Cardiac muscle cell (in vitro differentiated cells and primary cell): Measurements from ENCODE around the gene ENO2. TPM values are rescaled to one million over a fixed set of nuclear protein-coding genes. Genes with fewer than 3 reads are reported as not detected.

Experiments
- DNase-seq, 2 donors: peaks; one replicate each; pipeline versions ENCODE4 v3.0.0 to v3.0.0-alpha.2; 2010 to 2017; ENCODE audit warnings: low read depth in 1 of 2, low spot score in 1 of 2
- H3K27ac ChIP-seq: fragments of 200-600 bp; sonication (generic); 2 replicates; pipeline ENCODE4 v1.5.1; 2016
- H3K27me3 ChIP-seq: fragments of 200-600 bp; sonication (generic); 2 replicates; pipeline ENCODE4 v1.6.0; 2016; ENCODE audit warnings: control low read depth
- H3K36me3 ChIP-seq: fragments of 200-600 bp; sonication (generic); 2 replicates; pipeline ENCODE4 v1.5.1; 2016; ENCODE audit warnings: control low read depth
- H3K4me1 ChIP-seq: fragments of 200-600 bp; sonication (generic); 2 replicates; pipeline ENCODE4 v1.8.1; 2017; ENCODE audit warnings: low read depth, mild to moderate bottlenecking, mixed run types
- H3K4me3 ChIP-seq: fragments of 200-600 bp; sonication (generic); 2 replicates; pipeline ENCODE4 v1.5.1; 2016; ENCODE audit warnings: mild to moderate bottlenecking
- H3K9me3 ChIP-seq: fragments of 200-600 bp; sonication (generic); 2 replicates; pipeline ENCODE4 v1.5.1; 2017; ENCODE audit warnings: low read depth, mild to moderate bottlenecking, control low read depth
- CTCF ChIP-seq: IDR thresholded peaks from 2 replicates; pipeline ENCODE4 v1.5.1; 2012; ENCODE audit warnings: low read depth, mild to moderate bottlenecking, low read length
- polyA plus RNA-seq: library from polyadenylated mRNA; unstranded; fragments of >200 nt; fragmentation: Nextera tagmentation; extraction: Ambion mirVana; gene quantifications from 2 replicates; pipeline ENCODE4 v1.2.1, GENCODE V29; 2016
- total RNA-seq: library from RNA; depleted of rRNA; stranded (reverse); fragments of >200 nt; gene quantifications from 2 replicates; pipeline ENCODE4 v1.2.3, GENCODE V29; 2016

ENO2 gene
- total and polyA plus RNA-seq, 2 experiments from 2014 or later: 87.7 to 133 TPM

- peak in 1 of 2 donors; percentile 23 for DNase-seq
- H3K4me3 ChIP-seq: peak overlapping the region; percentile 76
- no peaks in the 10 kb centered on the region for H3K9me3 ChIP-seq
- peaks cover 8% of the 10 kb centered on the region for H3K4me1 ChIP-seq
- peak overlapping the region; percentile 96 for H3K27ac ChIP-seq
- TF ChIP-seq CTCF: no peak
- H3K36me3 ChIP-seq: peaks cover 16% of the 10 kb centered on the region
- no peaks in the 10 kb centered on the region for H3K27me3 ChIP-seq
Observed at GRCh38 chr12:6936636-6937480, 22.5 kb downstream of the ENO2 start.

GRCh38 chr12:6937481-6938352 lies 23.3 kb downstream of the ENO2 start:
- peak; percentile 91 for TF ChIP-seq CTCF
- no peaks in the 10 kb centered on the region for H3K9me3 ChIP-seq
- H3K36me3 ChIP-seq: peaks cover 16% of the 10 kb centered on the region
- H3K4me1 ChIP-seq: peaks cover 8% of the 10 kb centered on the region
- H3K4me3 ChIP-seq: peak overlapping the region; percentile 76
- DNase-seq: peak; percentile 95 to 96
- H3K27ac ChIP-seq: peak overlapping the region; percentile 96
- H3K27me3 ChIP-seq: no peaks in the 10 kb centered on the region

GRCh38 chr12:6938353-6939190 lies 24.2 kb downstream of the ENO2 start:
- no peaks in the 10 kb centered on the region for H3K9me3 ChIP-seq
- peak overlapping the region; percentile 79 for H3K27ac ChIP-seq
- no peaks in the 10 kb centered on the region for H3K27me3 ChIP-seq
- peaks cover 8% of the 10 kb centered on the region for H3K4me1 ChIP-seq
- no peak for TF ChIP-seq CTCF
- H3K4me3 ChIP-seq: peak overlapping the region; percentile 76
- H3K36me3 ChIP-seq: peaks cover 12% of the 10 kb centered on the region
- no peak for DNase-seq

GRCh38 chr12:6939191-6939540 lies 24.8 kb downstream of the ENO2 start:
- H3K36me3 ChIP-seq: peaks cover 6% of the 10 kb centered on the region
- no peaks in the 10 kb centered on the region for H3K27me3 ChIP-seq
- no peak overlapping the region for H3K4me3 ChIP-seq
- TF ChIP-seq CTCF: no peak
- peaks cover 8% of the 10 kb centered on the region for H3K4me1 ChIP-seq
- peak overlapping the region; percentile 79 for H3K27ac ChIP-seq
- no peak for DNase-seq
- no peaks in the 10 kb centered on the region for H3K9me3 ChIP-seq

GRCh38 chr12:6941267-6941666 lies 26.9 kb downstream of the ENO2 start:
- H3K27ac ChIP-seq: no peak overlapping the region
- no peaks in the 10 kb centered on the region for H3K27me3 ChIP-seq
- TF ChIP-seq CTCF: no peak
- no peaks in the 10 kb centered on the region for H3K36me3 ChIP-seq
- no peaks in the 10 kb centered on the region for H3K9me3 ChIP-seq
- H3K4me1 ChIP-seq: peaks cover 8% of the 10 kb centered on the region
- H3K4me3 ChIP-seq: no peak overlapping the region
- DNase-seq: no peak
